Endodermal cell (in vitro differentiated cells): Measurements from ENCODE around the gene PURA. TPM values are rescaled to one million over a fixed set of nuclear protein-coding genes. Genes with fewer than 3 reads are reported as not detected.

Experiments
- DNase-seq: peaks from one replicate; pipeline ENCODE4 v3.0.0-alpha.2; 2017
- H3K27ac ChIP-seq: 2 replicates; pipeline ENCODE4 v1.5.1; 2013; ENCODE audit warnings: mild to moderate bottlenecking, low read depth, low read length, moderate library complexity
- H3K27me3 ChIP-seq: 2 replicates; pipeline ENCODE4 v1.6.1; 2013; ENCODE audit warnings: mild to moderate bottlenecking, low read length, moderate library complexity; ENCODE audit not compliant: insufficient read depth, control insufficient read depth, poor library complexity, severe bottlenecking
- H3K36me3 ChIP-seq: 2 replicates; pipeline ENCODE4 v1.7.0; 2013; ENCODE audit warnings: mild to moderate bottlenecking, low read length, moderate library complexity; ENCODE audit not compliant: control insufficient read depth, insufficient read depth
- H3K4me1 ChIP-seq: one replicate; pipeline ENCODE4 v1.7.0; 2013; ENCODE audit warnings: low read length; ENCODE audit not compliant: control insufficient read depth, insufficient read depth
- H3K4me3 ChIP-seq: 2 replicates; pipeline ENCODE4 v1.5.1; 2013; ENCODE audit warnings: mild to moderate bottlenecking, low read length, moderate library complexity
- H3K9ac ChIP-seq: 2 replicates; pipeline ENCODE4 v1.6.1; 2013; ENCODE audit warnings: mild to moderate bottlenecking, low read length, moderate library complexity; ENCODE audit not compliant: poor library complexity, severe bottlenecking; ENCODE audit errors: extremely low read depth
- H3K9me3 ChIP-seq: 2 replicates; pipeline ENCODE4 v1.6.1; 2013; ENCODE audit warnings: mild to moderate bottlenecking, low read length, moderate library complexity; ENCODE audit not compliant: control insufficient read depth
- H3K27ac Mint-ChIP-seq: 2 replicates; pipeline ENCODE4 v1.8.0; 2020; ENCODE audit warnings: mixed read lengths
- H3K27me3 Mint-ChIP-seq: 2 replicates; pipeline ENCODE4 v1.8.0; 2021; ENCODE audit warnings: mild to moderate bottlenecking, mixed read lengths; ENCODE audit not compliant: insufficient read depth
- H3K36me3 Mint-ChIP-seq: 2 replicates; pipeline ENCODE4 v1.8.0; 2020; ENCODE audit warnings: low read depth, mixed read lengths
- H3K4me1 Mint-ChIP-seq: 2 replicates; pipeline ENCODE4 v1.8.0; 2020; ENCODE audit warnings: mixed read lengths
- H3K4me3 Mint-ChIP-seq: 2 replicates; pipeline ENCODE4 v1.8.0; 2020; ENCODE audit warnings: mild to moderate bottlenecking, moderate library complexity, mixed read lengths
- H3K9me3 Mint-ChIP-seq: 2 replicates; pipeline ENCODE4 v1.8.0; 2020; ENCODE audit warnings: mild to moderate bottlenecking, mixed read lengths
- WGBS, 2 experiments: methylation state at CpG; one replicate each; pipeline versions ENCODE4 v1.1.5 to v1.1.7; 2013; ENCODE audit warnings: missing lambda C conversion rate in 2 of 2, mixed read lengths in 1 of 2; ENCODE audit not compliant: insufficient coverage in 1 of 2, insufficient read length in 1 of 2; 5-methylcytosine and 5-hydroxymethylcytosine counted together
- total RNA-seq, 2 donors: library from RNA; stranded (reverse); fragmentation: NEBNext Ultra II Directional in 1 of 2; extraction: Animal tissue kit (Norgen Biotek cat#: 25700) in 1 of 2; gene quantifications; 2 replicates in 1 of 2; 3 replicates in 1 of 2; pipeline ENCODE4 v1.2.1, GENCODE V29; 2021
- TF ChIP-seq, protein P1 (sequence below): fragments of 200-600 bp; sonication (generic); conservative IDR thresholded peaks from 2 replicates; pipeline ENCODE4 v1.5.0; 2021; ENCODE audit warnings: antibody characterized with exemption, mild to moderate bottlenecking

Gene PURA
- total RNA-seq, 2 donors from 2014 or later, result 6.8 to 7.7 TPM

- H3K4me1 ChIP-seq, result peaks cover 9% of the 10 kb centered on the region
- peak overlapping the region; percentile 74 for H3K4me3 ChIP-seq
- no peaks in the 10 kb centered on the region for H3K9me3 Mint-ChIP-seq
- peak overlapping the region; percentile 51 for H3K4me3 Mint-ChIP-seq
- H3K9me3 ChIP-seq, result no peaks in the 10 kb centered on the region
- no peak overlapping the region for H3K27ac Mint-ChIP-seq
- no peaks in the 10 kb centered on the region for H3K36me3 Mint-ChIP-seq
- no peak overlapping the region for H3K27ac ChIP-seq
- 20 to 24% methylated on average over 13 to 14 of the region's 14 CpGs for WGBS, 2 experiments
- peaks cover 50% of the 10 kb centered on the region for H3K27me3 ChIP-seq
- H3K36me3 ChIP-seq, result no peaks in the 10 kb centered on the region
- H3K9ac ChIP-seq, result no peak overlapping the region
- peak; percentile 44 for DNase-seq
- TF ChIP-seq, protein P1, sequence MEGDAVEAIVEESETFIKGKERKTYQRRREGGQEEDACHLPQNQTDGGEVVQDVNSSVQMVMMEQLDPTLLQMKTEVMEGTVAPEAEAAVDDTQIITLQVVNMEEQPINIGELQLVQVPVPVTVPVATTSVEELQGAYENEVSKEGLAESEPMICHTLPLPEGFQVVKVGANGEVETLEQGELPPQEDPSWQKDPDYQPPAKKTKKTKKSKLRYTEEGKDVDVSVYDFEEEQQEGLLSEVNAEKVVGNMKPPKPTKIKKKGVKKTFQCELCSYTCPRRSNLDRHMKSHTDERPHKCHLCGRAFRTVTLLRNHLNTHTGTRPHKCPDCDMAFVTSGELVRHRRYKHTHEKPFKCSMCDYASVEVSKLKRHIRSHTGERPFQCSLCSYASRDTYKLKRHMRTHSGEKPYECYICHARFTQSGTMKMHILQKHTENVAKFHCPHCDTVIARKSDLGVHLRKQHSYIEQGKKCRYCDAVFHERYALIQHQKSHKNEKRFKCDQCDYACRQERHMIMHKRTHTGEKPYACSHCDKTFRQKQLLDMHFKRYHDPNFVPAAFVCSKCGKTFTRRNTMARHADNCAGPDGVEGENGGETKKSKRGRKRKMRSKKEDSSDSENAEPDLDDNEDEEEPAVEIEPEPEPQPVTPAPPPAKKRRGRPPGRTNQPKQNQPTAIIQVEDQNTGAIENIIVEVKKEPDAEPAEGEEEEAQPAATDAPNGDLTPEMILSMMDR, result no peak
- H3K4me1 Mint-ChIP-seq, result peaks cover 10% of the 10 kb centered on the region
- H3K27me3 Mint-ChIP-seq, result peaks cover 54% of the 10 kb centered on the region
Measured at GRCh38 chr5:140146523-140146842, 32.6 kb downstream of the PURA start.

DNA sequence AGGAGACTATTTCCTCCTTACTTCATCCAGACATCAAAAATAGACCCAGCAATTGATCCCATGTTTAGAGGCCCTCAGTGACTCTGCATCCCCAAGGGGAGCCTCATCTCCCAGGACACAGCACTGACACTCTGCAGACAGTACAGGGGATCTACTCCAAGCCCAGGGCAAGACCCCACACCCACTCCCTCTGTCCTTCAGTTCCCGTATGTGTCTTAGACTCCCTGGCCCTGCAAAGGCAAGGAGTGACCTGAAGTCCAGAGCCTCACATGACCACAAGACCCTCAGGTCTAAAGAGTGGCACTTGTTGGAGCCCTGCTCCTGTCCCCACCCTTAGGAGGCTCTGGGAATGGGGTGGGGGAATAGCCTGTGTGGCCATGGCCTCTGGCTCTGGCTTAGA, 33.6 kb downstream of the PURA start:
- peak; percentile 28 for DNase-seq
- Mint-ChIP-seq H3K36me3 (no peaks in the 10 kb centered on the region), H3K4me1 (peaks cover 15% of the 10 kb centered on the region), H3K9me3 (no peaks in the 10 kb centered on the region), H3K27me3 (peaks cover 57% of the 10 kb centered on the region), H3K27ac (no peak overlapping the region), H3K4me3 (no peak overlapping the region)
- no peak overlapping the region for H3K27ac ChIP-seq
- 89% methylated on average over 1 of the region's 1 CpG; no CpG with 5 or more reads in 1 of the 2 experiments for WGBS, 2 experiments
- H3K4me3 ChIP-seq, result no peak overlapping the region
- H3K9me3 ChIP-seq, result no peaks in the 10 kb centered on the region
- H3K36me3 ChIP-seq, result no peaks in the 10 kb centered on the region
- H3K9ac ChIP-seq, result no peak overlapping the region
- TF ChIP-seq, protein P1, result no peak
- peaks cover 9% of the 10 kb centered on the region for H3K4me1 ChIP-seq
- peaks cover 40% of the 10 kb centered on the region for H3K27me3 ChIP-seq

GRCh38 chr5:140148508-140148907, 34.6 kb downstream of the PURA start:
- Histone ChIP-seq H3K27ac (no peak overlapping the region), H3K9me3 (no peaks in the 10 kb centered on the region), H3K36me3 (no peaks in the 10 kb centered on the region), H3K4me3 (no peak overlapping the region), H3K9ac (no peak overlapping the region), H3K27me3 (peaks cover 40% of the 10 kb centered on the region), H3K4me1 (peaks cover 9% of the 10 kb centered on the region)
- peak; percentile 91 for DNase-seq
- H3K4me3 Mint-ChIP-seq, result no peak overlapping the region
- 18% methylated on average over 6 of the region's 6 CpGs; no CpG with 5 or more reads in 1 of the 2 experiments for WGBS, 2 experiments
- no peaks in the 10 kb centered on the region for H3K9me3 Mint-ChIP-seq
- H3K27me3 Mint-ChIP-seq, result peaks cover 54% of the 10 kb centered on the region
- H3K27ac Mint-ChIP-seq, result no peak overlapping the region
- TF ChIP-seq, protein P1, result peak; percentile 56
- no peaks in the 10 kb centered on the region for H3K36me3 Mint-ChIP-seq
- H3K4me1 Mint-ChIP-seq, result peaks cover 20% of the 10 kb centered on the region
